Activated T-cell treated with anti-CD3 and anti-CD28 coated beads, Interleukin-2, amount 50 U/mL, for 1 hour (primary cell): ENCODE measurements around the gene CTDNEP1.

Experiments used
- DNase-seq: peaks from one replicate; pipeline ENCODE4 v3.0.0-alpha.2; 2020

The CTDNEP1 gene

DNA sequence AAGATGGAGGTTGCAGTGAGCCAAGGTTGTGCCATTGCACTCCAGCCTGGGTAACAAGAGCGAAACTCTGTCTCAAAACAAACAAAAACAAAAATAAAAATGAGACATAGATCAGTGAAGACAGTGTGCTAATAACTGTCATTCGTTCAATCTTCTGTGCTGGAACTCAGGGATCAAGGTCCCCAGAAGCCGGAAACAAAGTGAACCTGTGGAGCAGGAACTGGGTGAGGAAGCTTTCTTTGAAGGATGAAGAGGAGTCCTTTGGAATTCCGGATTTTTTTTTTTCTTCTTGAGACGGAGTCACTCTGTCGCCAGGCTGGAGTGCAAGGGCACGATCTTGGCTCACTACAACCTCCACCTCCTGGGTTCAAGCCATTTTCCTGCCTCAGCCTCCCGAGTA lies 27.9 kb upstream of the CTDNEP1 start:
- no peak for DNase-seq

- no peak for DNase-seq
These were observed 15.2 kb upstream of the CTDNEP1 start for GRCh38 chr17:7266784-7267183.

DNA sequence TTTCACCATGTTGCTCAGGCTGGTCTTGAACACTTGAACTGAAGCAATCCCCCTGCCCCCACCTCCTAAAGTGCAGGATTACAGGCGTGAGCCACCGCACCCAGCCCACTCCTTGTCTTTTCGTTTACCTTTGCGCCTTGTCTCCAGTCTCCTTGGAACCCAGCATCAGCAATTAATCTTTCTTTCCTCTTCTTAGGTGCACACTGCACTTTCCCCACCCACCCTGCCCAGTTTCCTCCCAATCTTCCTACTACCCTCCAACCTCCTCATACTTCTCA lies 12.2 kb upstream of the CTDNEP1 start:
- no peak for DNase-seq

DNA sequence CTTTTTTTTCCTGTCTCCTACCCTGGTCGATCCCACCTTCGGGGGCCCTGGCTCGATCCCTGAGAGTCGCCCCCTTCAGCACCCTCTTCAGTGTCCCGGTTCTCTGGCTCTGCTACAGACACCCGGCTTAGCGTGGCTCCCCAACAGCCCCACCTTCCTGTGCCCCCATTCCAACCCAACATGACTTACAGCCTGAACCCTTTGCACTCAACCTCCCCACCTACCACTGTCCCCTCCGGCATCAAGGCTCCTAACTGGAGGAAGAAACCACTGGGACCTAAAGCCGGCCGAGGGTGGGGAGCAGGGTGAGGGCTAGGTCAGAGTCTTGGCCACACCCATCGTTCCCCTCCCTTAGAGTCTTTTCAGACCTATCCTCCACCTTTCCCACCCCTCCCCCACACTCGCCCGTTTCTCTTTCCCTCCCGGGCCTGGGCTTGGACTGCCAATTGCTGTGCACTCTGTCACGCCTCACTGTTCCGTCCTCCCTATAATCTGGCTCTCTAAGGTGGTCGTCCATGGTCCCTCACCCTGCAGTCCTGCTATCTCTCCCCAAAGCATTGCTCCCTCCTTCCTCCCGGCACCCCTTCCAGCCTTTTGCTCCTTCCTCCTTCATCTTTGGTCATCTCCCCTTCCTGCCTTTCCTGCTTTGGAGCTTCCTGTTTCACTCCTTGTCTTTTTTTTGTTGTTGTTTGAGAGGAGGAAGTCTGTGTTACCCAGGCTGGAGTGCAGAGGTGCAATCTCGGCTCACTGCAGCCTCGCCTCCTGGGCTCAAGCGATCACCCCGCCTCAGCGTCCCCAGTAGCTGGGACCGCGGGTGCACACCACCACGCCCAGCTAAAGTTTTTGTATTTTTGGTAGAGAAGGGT lies 11.6 kb upstream of the CTDNEP1 start:
- DNase-seq: peak; percentile 35

DNA sequence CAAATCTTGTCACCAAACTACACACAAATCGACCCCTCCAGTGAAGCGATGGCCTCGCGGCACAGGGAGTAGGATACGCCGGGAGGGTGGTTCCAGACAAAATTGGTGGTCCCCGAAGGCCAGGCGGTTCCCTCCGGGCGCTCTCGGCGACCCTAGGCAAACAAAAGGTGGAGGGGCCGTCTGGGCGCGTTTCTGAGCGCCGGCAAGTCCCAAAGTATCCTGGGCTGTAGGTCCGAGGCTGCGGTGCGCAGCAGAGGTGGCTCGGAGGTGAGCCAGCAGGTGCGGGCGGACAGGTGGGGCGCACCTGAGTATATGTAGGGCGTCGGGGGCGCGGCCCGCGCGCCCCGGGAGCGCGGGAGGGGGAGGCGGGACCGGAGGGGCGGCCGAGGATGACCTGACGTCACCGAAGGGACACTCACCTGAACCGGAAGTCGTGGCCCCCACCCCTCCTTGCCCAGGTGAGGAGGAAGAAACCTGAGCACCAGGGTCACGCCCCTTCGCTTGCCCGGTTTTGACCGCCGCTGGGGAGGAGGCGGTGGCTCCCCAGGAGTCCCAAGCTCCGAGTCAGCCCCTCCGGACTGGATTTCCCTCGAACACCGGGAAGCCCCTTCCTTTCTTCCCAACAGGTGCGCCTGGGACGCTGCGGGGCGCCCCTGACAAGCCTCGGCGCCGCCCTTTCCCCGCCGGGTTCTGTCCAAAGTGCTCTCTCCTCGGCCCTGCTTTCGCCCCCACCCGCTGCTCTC lies 10.8 kb upstream of the CTDNEP1 start, which contains the start of gene CLDN7:
Gene CLDN7 (minus strand): TSS at position 287 of the 743 bp plus-strand sequence. CDS start 435 bp downstream, outside the sequence.
- DNase-seq: peak; percentile 32

- peak; percentile 52 for DNase-seq
These were observed 10.1 kb upstream of the CTDNEP1 start for GRCh38 chr17:7261379-7262191.

DNA sequence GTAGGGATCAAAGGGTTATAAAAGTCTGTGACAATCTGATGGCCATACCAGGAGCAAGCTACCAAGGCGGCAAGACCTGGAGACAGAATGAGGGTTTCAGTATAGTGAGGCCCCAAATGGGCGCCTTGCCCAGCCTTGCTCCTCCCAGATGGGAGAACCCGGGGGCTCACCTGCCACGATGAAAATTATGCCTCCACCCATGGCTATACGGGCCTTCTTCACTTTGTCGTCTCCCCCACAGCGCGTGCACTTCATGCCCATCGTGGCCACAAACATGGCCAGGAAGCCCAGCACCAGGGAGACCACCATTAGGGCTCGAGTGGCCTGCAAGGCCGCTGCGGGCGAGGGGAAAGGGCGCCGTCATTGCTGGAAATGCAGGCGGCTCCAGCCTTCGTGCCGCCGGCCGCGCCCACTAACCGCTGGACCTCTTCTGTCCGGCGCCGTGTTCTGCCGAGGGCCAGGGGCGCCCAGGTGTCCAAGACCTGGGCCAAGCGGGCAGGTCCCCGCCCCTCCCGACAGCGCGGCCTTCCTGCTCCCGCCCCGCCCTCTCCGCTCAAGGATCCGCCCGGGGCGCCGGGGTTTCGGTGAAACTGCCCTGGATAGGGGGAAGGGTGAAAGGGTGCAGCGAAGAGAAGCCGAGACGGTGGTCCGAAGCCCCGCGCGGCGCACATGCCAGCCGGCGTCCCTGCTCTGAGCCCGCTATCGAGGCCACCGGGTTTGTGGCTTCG lies 9.3 kb upstream of the CTDNEP1 start:
- DNase-seq: no peak

DNA sequence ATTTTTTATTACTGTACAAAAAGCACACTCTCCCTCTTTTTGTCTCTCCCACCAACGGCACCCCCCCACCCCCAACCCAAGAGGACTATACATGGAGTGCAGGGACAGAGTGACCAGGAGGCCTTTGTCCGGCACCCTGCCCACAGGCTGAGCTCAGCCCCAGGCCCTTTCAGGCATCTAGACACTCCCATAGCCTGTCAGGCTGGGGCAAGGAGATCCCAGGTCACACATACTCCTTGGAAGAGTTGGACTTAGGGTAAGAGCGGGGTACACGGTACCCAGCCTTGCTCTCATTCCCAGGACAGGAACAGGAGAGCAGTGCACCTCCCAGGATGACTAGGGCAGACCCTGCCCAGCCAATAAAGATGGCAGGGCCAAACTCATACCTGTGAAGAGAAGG lies 8.6 kb upstream of the CTDNEP1 start:
- DNase-seq: no peak

- no peak for DNase-seq
These were observed 8.0 kb upstream of the CTDNEP1 start for GRCh38 chr17:7259555-7259889.

GRCh38 chr17:7258731-7259554 lies 7.4 kb upstream of the CTDNEP1 start:
- no peak for DNase-seq

DNA sequence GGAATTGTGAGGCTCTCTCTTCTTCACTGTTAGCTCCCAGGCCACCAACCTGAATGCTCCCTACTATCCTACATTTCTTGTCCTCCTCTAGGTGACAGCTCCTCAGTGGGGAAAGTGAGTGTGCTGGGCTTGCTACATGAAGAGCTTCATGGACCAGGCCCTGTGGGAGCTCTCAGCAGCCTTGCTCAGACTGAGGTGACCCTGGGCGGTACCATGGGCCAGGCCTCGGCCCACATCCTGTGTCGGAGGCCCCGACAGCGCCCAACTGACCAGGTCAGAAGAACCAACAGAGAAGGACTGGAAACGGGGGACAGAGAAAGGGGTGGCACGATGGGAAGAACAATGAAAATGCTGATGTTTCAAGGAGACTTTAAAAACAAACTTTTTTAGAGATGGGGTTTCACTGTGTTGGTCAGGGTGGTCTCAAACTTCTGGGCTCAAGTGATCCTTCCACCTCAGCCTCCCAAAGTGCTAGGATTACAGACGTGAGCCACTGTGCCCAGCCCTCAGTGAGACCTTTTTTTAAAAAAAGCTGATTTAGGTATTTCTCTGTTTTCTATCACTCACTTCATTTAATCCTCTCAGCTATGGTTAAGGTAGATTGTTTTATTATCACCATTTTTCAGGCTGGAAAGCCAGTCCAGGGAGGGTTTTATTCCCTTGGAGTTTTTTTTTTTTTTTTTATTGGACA lies 5.4 kb upstream of the CTDNEP1 start:
- DNase-seq: no peak

DNA sequence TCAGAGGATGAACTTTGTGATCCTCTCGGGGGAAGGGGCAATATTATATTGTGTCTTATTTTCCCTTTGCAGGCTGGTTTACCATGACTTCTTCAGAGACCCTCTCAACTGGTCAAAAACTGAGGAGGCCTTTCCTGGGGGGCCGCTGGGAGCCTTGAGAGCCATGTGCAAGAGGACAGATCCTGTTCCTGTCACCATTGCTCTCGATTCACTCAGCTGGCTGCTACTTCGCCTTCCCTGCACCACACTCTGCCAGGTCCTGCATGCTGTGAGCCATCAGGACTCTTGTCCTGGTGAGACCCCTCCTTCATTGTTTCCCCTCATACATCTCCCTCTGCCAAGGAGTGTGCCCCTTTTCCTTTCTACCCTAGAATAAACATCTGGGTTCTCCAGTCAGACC lies 3.0 kb upstream of the CTDNEP1 start:
- DNase-seq: no peak

- no peak for DNase-seq
These were observed 1.5 kb upstream of the CTDNEP1 start for GRCh38 chr17:7253082-7253481.

DNA sequence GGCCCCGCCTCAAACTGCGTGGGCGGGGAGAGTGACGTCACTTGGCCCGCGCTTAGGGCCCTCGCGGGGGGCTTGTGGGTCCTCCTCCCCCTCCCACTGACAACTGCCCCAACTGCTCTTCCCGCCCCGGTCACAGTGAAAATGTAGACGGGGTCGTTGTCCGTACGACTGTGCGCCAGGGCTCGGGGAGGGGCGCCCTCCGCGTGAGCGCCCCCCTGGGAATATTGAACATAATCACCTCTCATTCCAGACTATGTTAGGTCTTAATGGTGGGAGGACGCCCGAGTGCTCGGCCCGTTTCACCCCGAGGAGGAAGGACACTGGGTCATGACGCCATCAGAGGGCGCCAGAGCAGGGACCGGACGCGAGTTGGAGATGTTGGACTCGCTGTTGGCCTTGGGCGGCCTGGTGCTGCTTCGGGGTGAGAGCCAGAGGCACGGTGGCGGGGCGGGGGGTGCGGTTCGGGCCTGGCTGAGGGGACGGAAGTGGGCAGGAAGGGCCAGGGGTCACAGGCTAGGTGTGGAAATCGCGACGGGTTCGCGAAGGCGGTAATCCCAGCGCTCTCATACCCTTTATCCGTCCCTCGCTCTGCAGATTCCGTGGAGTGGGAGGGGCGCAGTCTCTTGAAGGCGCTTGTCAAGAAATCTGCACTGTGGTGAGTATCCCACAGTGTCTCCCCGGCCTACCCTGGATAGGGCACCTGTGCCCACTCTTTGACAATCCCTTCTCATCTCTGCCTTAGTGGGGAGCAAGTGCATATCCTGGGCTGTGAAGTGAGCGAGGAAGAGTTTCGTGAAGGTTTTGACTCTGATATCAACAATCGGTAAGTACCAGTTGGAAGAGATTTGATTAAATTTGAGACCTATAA lies 876 bp upstream of the CTDNEP1 start, which contains the start of gene ELP5:
Gene ELP5 (plus strand): TSS at position 40 of the 868 bp plus-strand sequence. CDS start 336 bp downstream, at position 376.
- DNase-seq: no peak

DNA sequence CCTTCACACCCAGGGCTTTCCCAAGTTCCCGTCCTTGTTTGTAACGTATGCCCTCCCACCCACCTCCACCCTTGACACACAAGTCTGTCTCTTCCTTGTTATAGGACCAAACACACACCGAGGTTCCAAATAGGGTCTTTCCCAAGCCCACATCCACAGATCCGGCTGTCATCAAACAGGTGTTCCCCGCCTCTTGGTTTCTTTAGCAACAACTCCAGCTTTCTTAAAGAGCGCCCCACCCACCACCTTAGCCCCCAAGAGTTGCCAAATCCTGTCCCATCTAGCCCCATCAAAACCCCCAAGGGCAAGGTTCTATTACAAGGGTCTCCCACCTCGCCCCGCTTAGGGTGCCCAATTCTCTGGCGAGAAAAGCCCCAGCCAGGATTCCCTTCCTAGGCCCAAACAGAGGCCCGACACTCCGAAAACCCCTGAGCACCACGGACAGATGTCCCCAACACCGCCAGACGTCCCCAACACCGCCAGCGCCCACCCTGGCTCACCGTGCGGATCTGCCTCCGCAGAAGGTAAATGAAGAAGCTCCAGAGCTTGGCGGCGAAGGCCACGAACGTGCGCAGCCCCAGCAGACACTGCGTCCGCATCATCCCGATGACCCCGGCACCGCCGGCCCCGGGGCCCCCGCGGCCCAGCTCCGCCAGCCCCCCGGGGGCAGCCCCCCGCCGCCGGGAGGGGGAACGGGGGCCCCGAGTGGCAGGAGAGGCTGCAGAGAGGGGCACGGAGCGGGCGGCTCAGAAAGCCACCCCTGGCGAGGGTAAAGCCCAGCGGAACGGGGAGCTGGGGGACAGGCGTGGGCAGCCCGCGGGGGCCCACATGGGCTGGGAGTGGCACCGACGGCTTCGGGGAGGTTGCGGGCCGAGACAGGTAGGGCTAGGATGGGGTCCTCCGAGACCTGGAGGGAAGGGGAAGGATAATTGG lies 573 bp downstream of the CTDNEP1 start:
- no peak for DNase-seq

DNA sequence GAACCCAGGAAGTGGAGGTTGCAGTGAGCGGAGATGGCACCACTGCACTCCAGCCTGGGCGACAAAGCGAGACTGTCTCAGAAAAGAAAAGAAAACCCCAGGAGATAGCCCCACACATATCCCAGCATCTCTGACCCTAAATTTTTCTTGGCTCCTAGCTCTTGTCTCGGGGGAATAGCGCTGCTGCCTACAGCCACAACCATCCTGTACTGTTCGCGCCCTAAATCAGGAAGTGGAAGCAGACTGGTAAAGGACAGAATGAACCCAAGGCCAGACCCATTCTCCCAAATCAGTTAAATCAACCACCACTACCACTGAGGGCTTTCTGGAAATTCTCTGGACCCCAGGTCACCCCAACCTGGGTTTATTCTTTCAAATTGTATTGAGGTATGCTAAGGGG lies 1.7 kb downstream of the CTDNEP1 start:
- no peak for DNase-seq

DNA sequence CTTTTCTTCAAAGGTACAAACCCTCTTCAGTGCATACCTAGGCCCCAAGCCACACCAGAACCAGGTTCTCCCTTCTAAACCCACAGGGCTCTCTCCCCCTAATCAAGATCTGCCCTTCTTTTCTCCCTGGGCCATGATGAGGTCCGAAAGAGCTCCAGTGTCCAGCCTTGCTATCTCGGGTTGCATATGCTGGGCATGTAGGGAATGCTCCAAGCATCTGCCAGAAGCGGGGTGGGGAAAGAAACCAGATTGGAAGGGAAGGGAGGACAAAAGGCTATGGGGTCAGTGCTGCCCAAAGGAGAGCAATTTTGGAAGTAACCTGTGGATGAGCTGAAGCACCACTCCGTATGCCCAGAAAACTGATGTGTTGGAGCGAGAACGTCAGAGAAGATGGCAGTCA lies 2.3 kb downstream of the CTDNEP1 start:
- DNase-seq: no peak

- DNase-seq: no peak
These were observed 2.7 kb downstream of the CTDNEP1 start for GRCh38 chr17:7248796-7249195.

- no peak for DNase-seq
These were observed 4.8 kb downstream of the CTDNEP1 start for GRCh38 chr17:7246779-7247178.
